Small intestine (tissue), 7 donors: Measurements from ENCODE around the gene GALNT9. TPM values are rescaled to one million over a fixed set of nuclear protein-coding genes. Genes with fewer than 3 reads are reported as not detected.

Experiments
- DNase-seq, 2 donors: peaks; one replicate each; pipeline versions ENCODE4 v3.0.0 to v3.0.0-alpha.2; 2013
- FAIRE-seq: peaks from 2 replicates; lab custom pipeline; 2012; peaks lifted over from hg19 to GRCh38; lab: Jason Lieb, UNC
- H3K27ac ChIP-seq, 3 donors: one replicate each; pipeline ENCODE4 v1.5.1; 2013; ENCODE audit warnings: low read length in 2 of 3, mild to moderate bottlenecking in 2 of 3, control low read depth in 1 of 3, inconsistent platforms in 1 of 3, low read depth in 1 of 3, moderate library complexity in 1 of 3
- H3K27me3 ChIP-seq, 3 donors: one replicate each; pipeline ENCODE4 v1.6.1; 2013; ENCODE audit warnings: low read length in 3 of 3, inconsistent platforms in 1 of 3; ENCODE audit not compliant: control insufficient read depth in 3 of 3, insufficient read depth in 3 of 3
- H3K36me3 ChIP-seq, 3 donors: one replicate each; pipeline ENCODE4 v1.6.1; 2013; ENCODE audit warnings: low read length in 3 of 3, inconsistent platforms in 1 of 3, low read depth in 1 of 3, mild to moderate bottlenecking in 1 of 3, moderate library complexity in 1 of 3; ENCODE audit not compliant: control insufficient read depth in 3 of 3, insufficient read depth in 2 of 3
- H3K4me1 ChIP-seq, 3 donors: one replicate each; pipeline ENCODE4 v1.6.1; 2013; ENCODE audit warnings: low read length in 2 of 3, inconsistent platforms in 1 of 3, low read depth in 1 of 3, mild to moderate bottlenecking in 1 of 3, moderate library complexity in 1 of 3; ENCODE audit not compliant: control insufficient read depth in 3 of 3, insufficient read depth in 2 of 3
- H3K4me3 ChIP-seq, 3 donors: one replicate each; pipeline ENCODE4 v1.5.1; 2013; ENCODE audit warnings: low read length in 3 of 3, control low read depth in 1 of 3, inconsistent platforms in 1 of 3, low read depth in 1 of 3, mild to moderate bottlenecking in 1 of 3, moderate library complexity in 1 of 3
- H3K9me3 ChIP-seq, 2 donors: one replicate each; pipeline ENCODE4 v1.6.1; 2013; ENCODE audit warnings: low read depth in 1 of 2, low read length in 1 of 2; ENCODE audit not compliant: control insufficient read depth in 2 of 2, insufficient read depth in 1 of 2
- WGBS, 3 donors: extraction: QIAGEN DNeasy Blood & Tissue Kit; methylation state at CpG; one replicate each; pipeline ENCODE4 v1.1.7; 2013; 5-methylcytosine and 5-hydroxymethylcytosine counted together
- polyA plus RNA-seq, 4 donors: library from polyadenylated mRNA; stranded (reverse) in 3 of 4; unstranded in 1 of 4; fragments of 200-250 nt in 3 of 4; fragments of 120-200 nt in 1 of 4; gene quantifications; one replicate each; pipeline versions ENCODE4 v1.2.1 to v1.2.3, GENCODE V29; 2013
- donor health status: healthy with polysubstance abuse.
- donor health status: control.
- donor health status: control.
- donor health status: Bipolar disorder and iron deficiency.
- donor health status: healthy.

GALNT9 gene
- polyA plus RNA-seq, 4 donors, result 0.79 to 2.6 TPM; not detected in 2

DNA sequence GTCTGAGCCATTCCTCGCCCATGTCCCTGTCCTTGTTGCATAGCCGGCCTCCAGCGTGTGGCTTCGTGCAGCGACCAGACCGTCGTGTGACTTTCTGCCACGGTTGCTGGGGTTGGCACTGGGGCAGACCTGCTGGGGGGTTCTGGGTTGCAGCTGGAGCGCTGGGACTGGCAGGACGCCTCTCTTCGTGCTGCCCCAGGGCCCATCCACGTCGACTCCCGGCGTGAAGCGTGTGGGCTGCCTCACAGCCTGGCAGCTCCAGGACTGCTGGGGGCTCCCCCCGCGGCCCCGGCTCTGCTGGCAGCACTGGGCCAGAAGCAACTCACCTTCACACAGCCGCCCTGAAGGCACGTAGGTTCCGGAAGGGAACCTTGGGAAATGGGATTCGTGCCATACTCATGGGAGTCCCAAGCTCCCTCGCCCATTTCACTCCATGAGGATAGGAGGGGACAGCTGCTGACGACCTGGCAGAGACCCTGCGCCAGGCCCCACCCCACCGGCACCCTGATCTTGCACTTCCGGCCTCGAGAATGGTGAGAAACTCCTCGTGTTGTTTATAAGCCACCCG, 51.9 kb downstream of the GALNT9 start:
- Histone ChIP-seq H3K4me3 (no peak overlapping the region), H3K36me3 (no peaks in the 10 kb centered on the region), H3K4me1 (peaks cover 0 to 23% (median 0%) of the 10 kb centered on the region in 3 donors), H3K27me3 (peaks cover 0 to 5% (median 2%) of the 10 kb centered on the region in 3 donors), H3K27ac (peak overlapping the region in 1 of 3 donors; percentile 44), H3K9me3 (no peaks in the 10 kb centered on the region)
- DNase-seq, result peak in 1 of 2 donors; percentile 16
- WGBS, 3 donors, result 47 to 58% (median 48%) methylated on average over 31 of the region's 31 CpGs
- FAIRE-seq, result no peak

DNA sequence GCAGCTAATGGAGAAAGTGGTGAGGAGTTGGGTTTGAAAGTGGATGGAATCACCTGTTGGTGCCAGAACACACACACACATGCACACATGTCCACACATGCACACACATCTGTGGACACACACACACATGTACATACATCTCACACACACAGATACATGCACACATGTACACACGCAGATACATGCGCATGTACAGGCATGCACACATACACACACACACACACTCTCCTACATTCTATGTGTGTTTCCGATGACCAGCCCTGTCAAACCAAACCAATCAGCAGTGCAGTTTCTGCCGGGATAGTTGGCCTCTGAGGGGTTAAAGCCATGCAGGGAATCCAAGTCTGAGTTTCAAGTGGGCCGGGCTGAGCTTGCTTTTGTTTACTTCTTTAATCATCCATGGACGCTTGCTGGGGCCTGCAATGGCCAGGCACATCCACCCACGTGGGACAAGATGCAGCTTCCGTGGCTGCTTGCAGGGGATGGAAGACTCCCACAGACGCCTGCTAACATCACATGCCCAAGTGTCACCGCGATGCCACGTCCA, 52.5 kb downstream of the GALNT9 start:
- peak in 1 of 2 donors; percentile 19 for DNase-seq
- no peaks in the 10 kb centered on the region for H3K36me3 ChIP-seq
- H3K27me3 ChIP-seq, result peaks cover 0 to 5% (median 2%) of the 10 kb centered on the region in 3 donors
- H3K9me3 ChIP-seq, result no peaks in the 10 kb centered on the region
- peak overlapping the region in 1 of 3 donors; percentile 44 for H3K27ac ChIP-seq
- FAIRE-seq, result no peak
- WGBS, 3 donors, result 42 to 48% (median 43%) methylated on average over 12 of the region's 12 CpGs
- H3K4me1 ChIP-seq, result peaks cover 0 to 23% (median 0%) of the 10 kb centered on the region in 3 donors
- H3K4me3 ChIP-seq, result no peak overlapping the region

DNA sequence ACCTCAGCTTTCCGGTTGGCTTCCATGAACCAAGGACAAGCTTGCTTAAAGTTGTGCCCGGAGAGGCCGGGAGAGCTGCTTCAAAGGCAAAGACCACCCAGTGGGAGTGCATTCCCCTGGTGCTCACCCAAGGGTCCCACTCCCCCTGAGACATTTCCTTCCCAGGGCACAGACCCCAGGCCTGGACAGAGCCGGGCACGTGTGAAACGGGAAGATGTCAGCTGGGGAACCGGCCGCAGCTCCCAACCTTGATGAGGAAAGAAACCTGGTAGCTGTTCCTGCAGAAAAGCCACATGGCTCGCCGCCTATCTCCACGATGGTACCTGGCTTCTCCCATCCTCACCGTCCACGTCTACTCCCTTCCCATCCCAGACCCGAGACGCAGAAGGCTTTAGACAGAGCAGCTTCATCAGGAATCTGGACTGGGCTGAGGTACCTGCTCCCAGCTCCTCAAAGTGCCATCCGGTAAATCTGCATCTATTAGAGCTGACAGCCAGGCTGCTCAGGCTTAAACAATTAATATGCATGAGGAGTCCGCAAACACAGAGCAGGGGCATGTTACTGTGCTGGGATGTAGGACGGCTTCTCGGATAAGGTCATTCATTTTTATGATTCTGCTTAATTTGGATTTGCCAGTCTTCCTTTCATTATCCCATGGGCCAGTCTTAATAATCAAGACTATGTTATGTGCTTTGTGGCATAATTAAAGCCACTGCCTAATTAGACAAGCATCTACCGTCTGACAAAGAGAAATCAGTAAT, 53.1 kb downstream of the GALNT9 start:
- FAIRE-seq (no peak), DNase-seq (no peak)
- no peaks in the 10 kb centered on the region for H3K9me3 ChIP-seq
- H3K4me3 ChIP-seq, result no peak overlapping the region
- peaks cover 0 to 5% (median 2%) of the 10 kb centered on the region in 3 donors for H3K27me3 ChIP-seq
- WGBS, 3 donors, result 81 to 83% (median 81%) methylated on average over 20 of the region's 20 CpGs
- H3K4me1 ChIP-seq, result peaks cover 0 to 23% (median 0%) of the 10 kb centered on the region in 3 donors
- no peak overlapping the region for H3K27ac ChIP-seq
- no peaks in the 10 kb centered on the region for H3K36me3 ChIP-seq

GRCh38 chr12:132275631-132276030, 53.8 kb downstream of the GALNT9 start:
- Histone ChIP-seq H3K9me3 (no peaks in the 10 kb centered on the region), H3K27ac (no peak overlapping the region), H3K27me3 (peaks cover 0 to 5% (median 2%) of the 10 kb centered on the region in 3 donors), H3K4me3 (no peak overlapping the region), H3K36me3 (no peaks in the 10 kb centered on the region), H3K4me1 (peaks cover 0 to 21% (median 0%) of the 10 kb centered on the region in 3 donors)
- FAIRE-seq (no peak), DNase-seq (no peak)
- 90 to 94% (median 92%) methylated on average over 17 to 18 of the region's 18 CpGs for WGBS, 3 donors

- Histone ChIP-seq H3K4me3 (peak overlapping the region in 1 of 3 donors; percentile 19), H3K27ac (no peak overlapping the region), H3K4me1 (peaks cover 0 to 18% (median 0%) of the 10 kb centered on the region in 3 donors), H3K9me3 (no peaks in the 10 kb centered on the region), H3K27me3 (peaks cover 0 to 5% (median 2%) of the 10 kb centered on the region in 3 donors), H3K36me3 (no peaks in the 10 kb centered on the region)
- DNase-seq (peak; percentile 55 to 58), FAIRE-seq (no peak)
- 43 to 49% (median 47%) methylated on average over 13 of the region's 13 CpGs for WGBS, 3 donors
These were observed 54.3 kb downstream of the GALNT9 start for GRCh38 chr12:132275110-132275531.

- Histone ChIP-seq H3K9me3 (no peaks in the 10 kb centered on the region), H3K4me1 (peaks cover 0 to 12% (median 0%) of the 10 kb centered on the region in 3 donors), H3K27me3 (peaks cover 0 to 5% (median 2%) of the 10 kb centered on the region in 3 donors), H3K27ac (no peak overlapping the region), H3K4me3 (no peak overlapping the region), H3K36me3 (no peaks in the 10 kb centered on the region)
- WGBS, 3 donors, result 80 to 93% (median 82%) methylated on average over 11 of the region's 11 CpGs
- FAIRE-seq (no peak), DNase-seq (no peak)
These were observed 55.4 kb downstream of the GALNT9 start for GRCh38 chr12:132273992-132274334.

GRCh38 chr12:132272711-132273110, 56.7 kb downstream of the GALNT9 start:
- DNase-seq (peak; percentile 22 to 41), FAIRE-seq (no peak)
- Histone ChIP-seq H3K27ac (no peak overlapping the region), H3K4me1 (peaks cover 0 to 8% (median 0%) of the 10 kb centered on the region in 3 donors), H3K27me3 (peaks cover 0 to 5% (median 2%) of the 10 kb centered on the region in 3 donors), H3K4me3 (no peak overlapping the region), H3K9me3 (no peaks in the 10 kb centered on the region), H3K36me3 (no peaks in the 10 kb centered on the region)
- 27 to 68% (median 51%) methylated on average over 17 of the region's 17 CpGs for WGBS, 3 donors

- 71 to 80% (median 76%) methylated on average over 17 to 23 of the region's 23 CpGs for WGBS, 3 donors
- DNase-seq (no peak), FAIRE-seq (no peak)
- no peaks in the 10 kb centered on the region for H3K27me3 ChIP-seq
- H3K4me1 ChIP-seq, result peaks cover 0 to 4% (median 0%) of the 10 kb centered on the region in 3 donors
- no peaks in the 10 kb centered on the region for H3K9me3 ChIP-seq
- H3K27ac ChIP-seq, result no peak overlapping the region
- no peak overlapping the region for H3K4me3 ChIP-seq
- H3K36me3 ChIP-seq, result no peaks in the 10 kb centered on the region
These were observed 57.7 kb downstream of the GALNT9 start for GRCh38 chr12:132271755-132272092.
